HG03469 (cell line): ENCODE results near the gene REC8.
A peak's percentile ranks its signal among the peaks of the same experiment; 100 is the strongest.

Experiments
- ATAC-seq: cut with Tn5 transposase; IDR thresholded peaks from one replicate; pipeline ENCODE4 v1.9.1; 2021; ENCODE audit warnings: mild to moderate bottlenecking, moderate library complexity, moderate number of reproducible peaks; ENCODE audit not compliant: unreplicated experiment

Gene REC8

GRCh38 chr14:24159777-24160498 is 11.9 kb upstream of the REC8 start:
- ATAC-seq: no peak

DNA sequence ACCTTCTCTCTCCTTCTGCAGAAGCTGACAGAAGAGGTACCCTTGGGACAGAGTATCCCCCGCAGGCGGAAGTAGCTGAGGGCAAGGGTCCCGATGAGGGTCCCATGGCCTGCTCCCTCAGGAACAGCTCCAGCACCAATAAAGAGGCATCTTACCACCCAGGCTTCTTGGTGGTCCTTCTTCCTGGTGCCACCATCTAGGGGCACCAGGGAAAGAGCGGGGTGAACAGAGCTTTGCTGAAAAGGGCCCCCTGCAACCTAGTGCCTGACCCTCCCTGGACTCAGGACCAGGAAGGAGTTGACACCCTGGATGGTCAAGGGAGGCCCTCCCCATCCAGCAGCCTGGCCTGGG is 11.4 kb upstream of the REC8 start:
- no peak for ATAC-seq

DNA sequence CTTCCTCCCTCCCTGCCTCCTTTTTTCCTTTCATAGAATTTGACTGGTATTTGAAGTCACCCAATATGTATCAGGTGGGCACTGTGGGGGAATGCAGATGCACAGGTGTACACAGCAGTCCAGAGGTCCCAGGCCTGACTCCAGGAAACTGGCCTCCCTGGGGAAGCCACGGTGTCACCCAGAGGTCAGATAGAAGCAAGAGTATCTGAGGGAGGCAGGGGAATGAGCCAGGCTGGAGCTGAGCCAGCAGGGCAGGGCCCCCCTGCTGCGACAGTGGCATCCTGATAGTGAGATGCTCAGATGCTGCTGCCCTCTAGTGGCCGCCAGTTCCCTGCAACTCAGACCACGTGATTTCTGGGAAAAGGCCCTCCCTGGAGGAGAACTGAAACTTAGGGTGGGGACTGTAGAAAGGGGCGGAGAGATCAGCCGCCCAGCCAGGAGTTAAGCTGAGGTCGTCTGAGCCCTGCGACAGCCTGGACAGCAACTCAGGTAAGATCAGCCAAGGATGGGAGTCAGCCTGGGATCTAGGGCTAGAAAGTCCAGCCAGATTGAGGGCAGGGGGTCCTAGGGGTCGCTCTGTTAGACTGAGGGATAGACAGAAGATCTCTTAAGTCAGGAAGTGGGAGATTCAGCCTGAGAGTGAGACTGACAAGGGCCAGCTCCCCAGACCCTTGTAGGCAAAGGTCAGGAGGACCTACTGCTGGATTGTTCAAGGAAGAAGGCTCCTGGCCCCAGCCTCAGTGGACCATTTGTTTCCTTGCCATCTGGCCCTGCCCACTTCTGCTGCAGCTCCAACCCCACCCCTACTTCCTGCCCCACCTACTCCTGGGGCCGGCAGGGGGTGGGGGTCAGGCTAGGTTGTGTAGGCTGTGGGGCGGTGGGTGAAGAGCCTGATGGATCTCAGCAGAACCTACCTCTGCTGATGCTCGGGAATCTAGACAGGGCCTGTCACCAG is 10.8 kb upstream of the REC8 start, which contains the start of gene IRF9:
IRF9 (plus strand) TSS at position 416 of the 955 bp plus-strand sequence. CDS start 880 bp downstream, outside the sequence.
- peak; percentile 66 for ATAC-seq

GRCh38 chr14:24162093-24162492 is 9.8 kb upstream of the REC8 start:
- no peak for ATAC-seq

GRCh38 chr14:24164518-24164991 is 7.3 kb upstream of the REC8 start:
- no peak for ATAC-seq

GRCh38 chr14:24165785-24166184 is 6.1 kb upstream of the REC8 start:
- no peak for ATAC-seq

GRCh38 chr14:24167469-24168114 is 4.3 kb upstream of the REC8 start:
- no peak for ATAC-seq

DNA sequence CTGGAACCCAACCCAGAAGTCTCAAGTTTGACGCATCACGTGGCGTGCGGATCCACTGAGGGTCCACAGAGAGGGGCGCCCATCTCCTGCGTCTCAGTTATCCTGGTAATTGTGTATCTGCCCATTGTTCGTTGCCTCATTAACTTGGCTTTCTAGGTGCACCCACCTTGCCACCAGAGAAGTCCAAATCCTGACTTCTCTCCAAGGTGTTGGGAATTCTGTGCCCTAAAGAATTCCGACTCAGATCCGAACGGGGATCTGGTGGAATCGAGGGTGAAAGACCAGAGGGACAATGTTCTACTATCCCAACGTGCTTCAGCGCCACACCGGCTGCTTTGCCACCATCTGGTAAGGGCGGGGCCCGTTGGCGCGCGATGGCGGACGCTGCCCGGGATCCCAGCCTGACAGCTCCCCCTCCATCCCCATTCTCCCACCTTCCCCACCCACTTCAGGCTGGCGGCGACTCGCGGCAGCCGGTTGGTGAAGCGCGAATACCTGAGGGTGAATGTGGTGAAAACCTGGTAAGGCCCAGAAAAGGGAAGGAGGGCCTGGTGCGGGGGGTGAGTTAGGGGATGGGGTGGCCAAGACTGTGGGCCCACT is 481 bp downstream of the REC8 start:
- no peak for ATAC-seq

DNA sequence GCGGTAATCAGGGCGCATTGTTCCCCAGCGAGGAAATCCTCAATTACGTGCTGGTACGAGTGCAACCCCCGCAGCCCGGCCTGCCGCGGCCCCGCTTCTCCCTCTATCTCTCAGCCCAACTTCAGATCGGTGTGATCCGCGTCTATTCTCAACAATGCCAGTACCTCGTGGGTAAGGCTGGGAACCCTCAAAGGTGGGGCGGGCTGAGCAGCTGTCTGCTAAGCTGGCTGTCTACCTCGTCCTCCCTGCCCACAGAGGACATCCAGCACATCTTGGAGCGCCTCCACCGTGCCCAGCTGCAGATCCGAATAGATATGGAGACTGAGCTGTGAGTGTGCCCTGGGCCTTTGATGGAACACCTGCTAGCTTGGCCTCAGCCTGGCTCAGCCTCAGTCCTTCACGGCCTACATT is 996 bp downstream of the REC8 start:
- no peak for ATAC-seq

DNA sequence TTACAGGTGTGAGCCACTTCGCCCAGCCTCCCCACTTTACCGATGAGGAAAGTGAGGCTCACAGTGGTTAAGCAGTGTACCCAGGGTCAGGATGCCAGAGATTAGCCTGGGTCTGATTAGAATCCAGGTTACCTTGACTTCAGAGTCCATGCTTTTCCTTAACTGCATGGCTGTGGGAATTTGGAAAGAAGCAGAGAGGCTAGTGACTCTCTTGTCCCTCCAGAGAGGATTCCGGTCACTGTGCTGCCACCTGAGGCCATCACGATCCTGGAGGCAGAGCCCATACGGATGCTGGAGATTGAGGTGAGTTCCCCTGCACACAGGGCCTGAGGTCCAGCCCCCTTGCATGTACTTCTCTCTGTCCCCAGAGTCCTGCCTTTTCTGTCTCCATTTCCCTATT is 4.7 kb downstream of the REC8 start:
- ATAC-seq: no peak

DNA sequence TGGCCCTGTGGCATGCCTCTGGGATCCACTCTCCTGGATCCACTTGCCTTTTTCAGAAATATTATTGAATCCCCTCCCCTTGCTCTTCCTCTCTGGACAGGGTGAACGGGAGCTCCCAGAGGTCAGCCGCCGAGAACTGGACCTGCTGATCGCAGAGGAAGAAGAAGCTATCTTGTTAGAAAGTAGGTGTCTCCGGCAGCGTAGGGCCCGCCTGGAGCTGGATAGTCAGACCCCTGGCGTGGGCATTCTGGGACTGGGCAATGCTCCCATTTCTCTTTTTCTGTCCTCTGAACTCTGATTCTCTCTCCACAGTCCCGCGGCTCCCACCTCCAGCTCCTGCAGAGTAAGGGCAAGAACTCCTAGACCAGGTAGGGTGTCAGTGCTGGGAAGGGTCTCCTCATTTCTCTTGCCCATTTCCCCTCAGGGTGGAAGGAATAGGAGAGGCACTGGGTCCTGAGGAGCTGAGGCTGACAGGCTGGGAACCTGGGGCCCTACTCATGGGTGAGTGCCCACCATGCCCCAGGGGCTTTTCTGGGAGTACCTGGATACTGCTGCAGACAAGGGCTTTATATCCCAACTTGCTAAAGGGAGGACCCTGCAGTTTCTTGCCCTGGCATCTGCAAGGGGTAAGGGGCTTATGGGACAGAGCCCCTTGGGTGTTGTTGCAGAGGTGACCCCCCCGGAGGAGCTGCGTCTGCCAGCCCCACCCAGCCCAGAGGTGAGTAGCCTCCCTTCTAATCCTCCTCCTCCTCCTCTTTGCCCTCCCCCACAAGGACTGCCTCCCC is 5.4 kb downstream of the REC8 start:
- no peak for ATAC-seq

GRCh38 chr14:24177891-24178290 is 6.0 kb downstream of the REC8 start:
- ATAC-seq: no peak

DNA sequence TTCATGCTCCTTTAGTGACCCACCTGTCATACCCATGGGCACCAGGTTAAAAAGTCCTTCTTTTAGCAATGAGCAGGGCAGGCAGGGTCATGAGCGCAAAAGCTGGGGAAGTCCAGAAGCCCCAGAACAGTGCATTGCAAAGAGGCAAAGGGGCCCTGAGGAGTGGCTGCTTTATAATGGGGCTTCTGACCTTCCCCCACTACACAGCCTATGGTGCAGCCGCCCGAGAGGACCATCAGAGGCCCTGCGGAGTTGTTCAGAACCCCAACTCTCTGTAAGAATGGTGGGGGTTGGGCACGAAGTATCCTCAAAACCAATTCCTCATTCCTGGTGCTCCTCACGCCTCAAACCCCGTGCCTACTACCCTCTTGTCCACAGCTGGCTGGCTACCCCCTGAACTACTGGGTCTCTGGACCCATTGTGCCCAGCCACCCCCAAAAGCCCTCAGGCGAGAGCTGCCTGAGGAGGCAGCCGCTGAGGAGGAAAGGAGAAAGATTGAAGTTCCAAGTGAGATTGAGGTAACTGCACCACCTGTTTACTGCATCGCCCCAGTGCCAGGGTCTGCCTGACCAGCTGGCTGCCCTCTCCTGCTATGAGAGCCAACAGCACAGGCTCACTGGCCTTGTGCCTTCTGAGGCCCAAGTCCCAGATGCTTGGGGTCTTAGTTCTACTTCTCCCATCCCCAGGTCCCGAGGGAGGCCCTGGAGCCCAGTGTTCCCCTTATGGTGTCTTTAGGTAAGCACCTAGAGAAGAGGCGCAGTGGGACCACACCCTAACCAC is 6.7 kb downstream of the REC8 start:
- no peak for ATAC-seq

DNA sequence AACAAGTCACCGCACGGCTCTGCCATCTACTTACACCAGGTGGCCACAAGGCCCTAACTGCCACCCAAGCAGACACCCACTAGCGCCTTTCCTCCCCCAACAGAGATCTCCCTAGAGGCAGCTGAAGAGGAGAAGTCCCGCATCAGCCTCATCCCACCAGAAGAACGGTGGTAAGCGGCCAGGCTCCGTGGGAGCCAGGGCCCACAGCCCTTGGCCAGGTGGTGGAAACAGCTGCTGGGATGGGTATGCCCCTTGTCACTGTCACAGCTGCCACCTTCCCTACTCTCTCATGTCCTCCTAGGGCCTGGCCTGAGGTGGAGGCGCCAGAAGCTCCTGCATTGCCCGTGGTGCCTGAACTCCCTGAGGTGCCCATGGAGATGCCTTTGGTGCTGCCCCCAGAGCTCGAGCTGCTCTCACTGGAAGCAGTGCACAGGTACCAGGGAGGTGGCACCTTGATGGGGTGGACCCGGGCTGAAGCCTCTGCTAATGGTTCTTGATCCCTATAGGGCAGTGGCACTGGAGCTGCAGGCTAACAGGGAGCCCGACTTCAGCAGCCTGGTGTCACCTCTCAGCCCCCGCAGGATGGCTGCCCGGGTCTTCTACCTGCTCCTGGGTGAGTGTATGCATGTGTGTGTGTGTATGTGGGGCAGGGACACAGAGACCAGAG is 7.5 kb downstream of the REC8 start:
- ATAC-seq: no peak

- ATAC-seq: no peak
These were observed 8.3 kb downstream of the REC8 start for GRCh38 chr14:24179961-24180796.

DNA sequence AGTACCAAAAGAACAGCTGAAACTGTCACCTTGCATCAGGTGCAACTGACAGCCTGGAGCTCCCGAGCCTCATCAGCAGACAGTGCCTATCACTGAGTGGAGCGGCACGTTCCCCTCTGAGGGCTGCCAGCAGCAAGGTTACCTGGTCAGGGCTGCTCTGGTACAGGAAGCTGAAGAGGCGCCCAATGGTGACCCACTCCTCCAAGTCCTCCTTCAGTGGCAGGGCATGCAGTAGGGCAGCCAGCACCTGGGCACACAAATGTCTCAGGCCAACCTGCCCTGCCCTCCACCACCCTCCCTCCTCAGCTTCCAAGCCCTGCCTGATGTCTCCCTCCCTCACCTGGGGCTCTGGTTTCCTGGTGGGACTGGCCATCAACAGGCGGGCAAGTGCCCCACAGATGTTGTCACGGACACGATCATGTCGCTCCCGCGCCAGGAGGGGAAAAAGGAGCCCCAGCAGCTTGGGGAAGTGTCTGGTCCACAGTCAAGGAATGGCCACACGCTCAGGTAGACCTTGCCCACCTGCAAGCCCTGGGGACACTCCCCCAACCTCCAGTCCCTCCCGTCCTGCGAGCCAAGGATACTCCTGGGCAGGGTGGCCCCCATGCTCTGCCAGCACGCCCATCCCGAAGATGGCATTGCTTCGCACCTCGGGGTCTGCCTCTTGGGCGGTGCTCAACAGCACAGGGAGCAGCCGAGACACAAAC is 9.6 kb downstream of the REC8 start:
- ATAC-seq: no peak

DNA sequence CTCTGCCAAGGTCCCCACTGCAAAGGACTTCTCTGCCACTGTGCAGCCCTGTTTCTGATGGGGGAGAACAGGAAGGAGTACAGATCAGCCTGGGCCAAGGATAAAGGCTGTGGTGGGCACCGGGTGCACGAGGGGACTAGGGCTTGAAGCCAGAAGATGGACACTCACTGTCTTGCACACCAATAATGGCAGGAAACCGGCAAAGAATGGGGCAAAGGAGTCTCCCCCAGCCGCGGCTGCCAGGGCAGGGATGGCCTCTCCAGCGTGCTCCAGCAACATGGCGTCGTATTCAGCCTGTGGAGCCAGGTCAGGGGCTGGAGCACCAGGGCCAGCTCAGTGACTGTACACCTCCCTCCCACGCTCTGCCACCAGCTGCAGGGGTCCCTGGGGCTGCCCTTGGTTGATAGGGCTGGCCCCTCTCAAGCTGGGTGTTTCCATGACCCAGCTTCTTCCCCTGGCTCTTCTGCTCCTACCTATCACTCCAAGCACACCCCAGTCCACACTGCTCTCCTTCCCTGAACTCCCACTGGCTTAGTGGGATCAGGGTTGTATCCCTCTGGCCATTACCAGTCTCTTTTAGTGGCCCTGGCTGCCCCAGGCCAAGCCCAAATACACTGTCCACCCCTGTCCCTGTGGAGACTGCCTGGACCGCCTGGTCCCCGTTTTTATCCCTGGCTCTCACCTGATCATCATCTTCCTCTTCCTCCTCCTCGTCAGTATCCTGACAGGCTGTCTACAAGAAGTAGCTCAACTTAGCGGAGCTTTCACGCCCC is 10.4 kb downstream of the REC8 start:
- no peak for ATAC-seq
